Hepatocyte (in vitro differentiated cells): ENCODE data around the gene TTLL10. TPM values are rescaled to one million over a fixed set of nuclear protein-coding genes. Genes with fewer than 3 reads are reported as not detected.

Experiments
- DNase-seq: peaks from one replicate; pipeline ENCODE4 v3.0.0-alpha.2; 2016; ENCODE audit warnings: low spot score
- H2AFZ ChIP-seq: fragments of 200-600 bp; sonication (generic); 2 replicates; pipeline ENCODE4 v1.6.0; 2016; ENCODE audit warnings: antibody characterized with exemption, mild to moderate bottlenecking
- H3K27ac ChIP-seq: fragments of 200-600 bp; sonication (generic); 2 replicates; pipeline ENCODE4 v1.5.1; 2016; ENCODE audit warnings: mild to moderate bottlenecking
- H3K27me3 ChIP-seq: fragments of 200-600 bp; sonication (generic); 2 replicates; pipeline ENCODE4 v1.6.1; 2016
- H3K36me3 ChIP-seq: fragments of 200-600 bp; sonication (generic); replicated peaks from 2 replicates; pipeline ENCODE4 v1.5.1; 2016; ENCODE audit warnings: low read depth; ENCODE audit not compliant: insufficient read depth
- H3K4me1 ChIP-seq: fragments of 200-600 bp; sonication (generic); 2 replicates; pipeline ENCODE4 v1.5.1; 2016; ENCODE audit warnings: mild to moderate bottlenecking, moderate library complexity; ENCODE audit not compliant: insufficient read depth
- H3K4me2 ChIP-seq: fragments of 200-600 bp; sonication (generic); 2 replicates; pipeline ENCODE4 v1.6.0; 2016
- H3K4me3 ChIP-seq: fragments of 200-600 bp; sonication (generic); 2 replicates; pipeline ENCODE4 v1.5.1; 2016; ENCODE audit warnings: mild to moderate bottlenecking
- H3K79me2 ChIP-seq: fragments of 200-600 bp; sonication (generic); 2 replicates; pipeline ENCODE4 v1.6.0; 2017; ENCODE audit warnings: mild to moderate bottlenecking
- H3K9me2 ChIP-seq: fragments of 200-600 bp; sonication (generic); replicated peaks from 2 replicates; pipeline ENCODE4 v1.6.0; 2017; ENCODE audit warnings: mild to moderate bottlenecking; ENCODE audit not compliant: insufficient read depth
- H3K9me3 ChIP-seq: fragments of 200-600 bp; sonication (generic); 2 replicates; pipeline ENCODE4 v1.5.1; 2016; ENCODE audit warnings: low read depth, mild to moderate bottlenecking
- H4K20me1 ChIP-seq: fragments of 200-600 bp; sonication (generic); 2 replicates; pipeline ENCODE4 v1.6.0; 2016; ENCODE audit warnings: mild to moderate bottlenecking; ENCODE audit not compliant: insufficient read depth, poor library complexity, severe bottlenecking
- EZH2 ChIP-seq: fragments of 200-600 bp; sonication (generic); IDR thresholded peaks from 2 replicates; pipeline ENCODE4 v1.6.1; 2016; ENCODE audit warnings: antibody characterized with exemption, mild to moderate bottlenecking, borderline replicate concordance
- EZH2phosphoT487 ChIP-seq: fragments of 200-600 bp; sonication (generic); IDR thresholded peaks from one replicate; pipeline ENCODE4 v1.6.1; 2018; ENCODE audit warnings: antibody characterized with exemption, mild to moderate bottlenecking, low read depth, moderate library complexity; ENCODE audit not compliant: unreplicated experiment, severe bottlenecking
- WGBS: methylation state at CpG from one replicate; pipeline ENCODE4 v1.1.6; 2016; ENCODE audit warnings: low lambda C conversion rate; ENCODE audit errors: missing lambda C conversion rate; 5-methylcytosine and 5-hydroxymethylcytosine counted together
- polyA plus RNA-seq: library from polyadenylated mRNA; unstranded; fragments of >200 nt; fragmentation: Nextera tagmentation; extraction: Ambion mirVana; gene quantifications from 2 replicates; pipeline ENCODE4 v1.2.1, GENCODE V29; 2016
- total RNA-seq: library from RNA; depleted of rRNA; stranded (reverse); fragments of >200 nt; gene quantifications from 2 replicates; pipeline ENCODE4 v1.2.3, GENCODE V29; 2014
- TF ChIP-seq, protein P1 (sequence below): fragments of 200-600 bp; sonication (generic); IDR thresholded peaks from 2 replicates; pipeline ENCODE4 v1.5.1; 2016; ENCODE audit warnings: antibody characterized with exemption, mild to moderate bottlenecking; ENCODE audit not compliant: poor library complexity

TTLL10 gene
- total and polyA plus RNA-seq, 2 experiments from 2014 or later = 0.69 TPM; not detected in 1

DNA sequence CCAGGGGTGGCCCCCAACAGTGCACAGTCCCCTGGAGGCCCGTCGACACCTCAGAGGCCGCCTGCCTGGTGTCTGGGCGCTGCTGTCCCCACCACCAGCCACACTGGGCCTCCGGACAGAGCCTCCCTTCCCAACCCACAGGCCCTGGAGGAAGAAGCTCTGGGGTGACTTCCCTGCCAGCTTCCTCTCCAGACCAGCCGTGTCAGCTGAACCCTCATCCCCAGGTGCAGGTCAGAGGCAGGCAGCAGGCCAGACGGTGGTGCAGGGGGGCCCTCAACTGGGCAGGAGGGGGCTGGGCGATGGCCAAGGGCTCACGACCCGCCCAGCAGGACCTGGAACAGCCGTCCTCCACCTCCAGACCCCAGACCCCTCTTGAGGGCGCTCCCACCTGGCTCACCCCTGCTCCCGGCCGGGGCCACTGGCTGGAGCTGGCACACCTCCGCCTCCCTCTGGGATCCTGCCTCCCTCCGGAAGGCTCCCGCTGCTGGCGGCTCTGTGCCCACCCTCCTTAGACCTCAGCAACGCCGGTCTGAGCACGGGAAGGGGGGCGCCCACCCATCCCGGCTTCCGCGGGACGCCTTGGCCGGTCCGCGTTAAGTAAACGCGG is 32.2 kb downstream of the TTLL10 start:
- no peak overlapping the region for H2AFZ ChIP-seq
- no peaks in the 10 kb centered on the region for H3K9me3 ChIP-seq
- no peaks in the 10 kb centered on the region for H4K20me1 ChIP-seq
- H3K4me3 ChIP-seq = no peak overlapping the region
- peaks cover 23% of the 10 kb centered on the region for H3K27me3 ChIP-seq
- peak overlapping the region; percentile 77 for H3K4me2 ChIP-seq
- DNase-seq = no peak
- H3K79me2 ChIP-seq = no peaks in the 10 kb centered on the region
- H3K36me3 ChIP-seq = no peaks in the 10 kb centered on the region
- TF ChIP-seq, protein P1, sequence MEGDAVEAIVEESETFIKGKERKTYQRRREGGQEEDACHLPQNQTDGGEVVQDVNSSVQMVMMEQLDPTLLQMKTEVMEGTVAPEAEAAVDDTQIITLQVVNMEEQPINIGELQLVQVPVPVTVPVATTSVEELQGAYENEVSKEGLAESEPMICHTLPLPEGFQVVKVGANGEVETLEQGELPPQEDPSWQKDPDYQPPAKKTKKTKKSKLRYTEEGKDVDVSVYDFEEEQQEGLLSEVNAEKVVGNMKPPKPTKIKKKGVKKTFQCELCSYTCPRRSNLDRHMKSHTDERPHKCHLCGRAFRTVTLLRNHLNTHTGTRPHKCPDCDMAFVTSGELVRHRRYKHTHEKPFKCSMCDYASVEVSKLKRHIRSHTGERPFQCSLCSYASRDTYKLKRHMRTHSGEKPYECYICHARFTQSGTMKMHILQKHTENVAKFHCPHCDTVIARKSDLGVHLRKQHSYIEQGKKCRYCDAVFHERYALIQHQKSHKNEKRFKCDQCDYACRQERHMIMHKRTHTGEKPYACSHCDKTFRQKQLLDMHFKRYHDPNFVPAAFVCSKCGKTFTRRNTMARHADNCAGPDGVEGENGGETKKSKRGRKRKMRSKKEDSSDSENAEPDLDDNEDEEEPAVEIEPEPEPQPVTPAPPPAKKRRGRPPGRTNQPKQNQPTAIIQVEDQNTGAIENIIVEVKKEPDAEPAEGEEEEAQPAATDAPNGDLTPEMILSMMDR = no peak
- TF ChIP-seq EZH2 = no peak
- TF ChIP-seq EZH2phosphoT487 = no peak
- H3K4me1 ChIP-seq = peaks cover 17% of the 10 kb centered on the region
- no peak overlapping the region for H3K27ac ChIP-seq
- no peaks in the 10 kb centered on the region for H3K9me2 ChIP-seq
- 42% methylated on average over 27 of the region's 31 CpGs for WGBS

DNA sequence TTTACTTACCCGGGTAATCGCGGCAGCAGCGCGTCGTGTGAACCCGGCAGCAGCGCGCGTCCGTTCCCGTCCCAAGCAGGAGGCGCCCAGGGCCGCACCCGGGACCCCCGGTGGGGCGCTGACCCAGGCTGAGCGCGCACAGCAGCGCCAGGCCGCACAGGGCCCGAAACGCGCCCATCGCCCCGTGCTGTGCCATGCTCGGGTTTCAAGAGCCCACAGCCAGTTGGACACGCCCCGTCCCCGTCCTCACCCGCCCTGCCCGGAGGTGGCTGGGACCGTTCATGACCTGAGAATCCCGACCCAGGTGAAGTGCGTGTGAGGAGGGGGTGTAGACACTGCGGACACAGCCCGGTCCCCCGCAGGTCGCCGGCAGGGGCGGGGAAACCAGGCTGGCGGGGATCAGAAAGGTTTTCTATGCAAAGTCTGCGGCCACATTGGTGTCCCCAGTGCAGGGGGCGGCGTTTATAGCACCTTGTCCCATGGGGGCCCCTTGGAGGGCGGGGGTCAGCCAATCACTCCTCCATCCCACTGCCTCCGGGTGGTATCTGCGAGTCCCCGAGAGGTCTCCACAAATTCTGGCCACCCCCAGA is 32.8 kb downstream of the TTLL10 start, which contains the start of gene TNFRSF18:
Gene TNFRSF18, minus strand, starts transcription at position 217 of the 590 bp plus-strand sequence. Its CDS starts 21 bp downstream, at position 196.
- Histone ChIP-seq H3K27me3 (peaks cover 23% of the 10 kb centered on the region), H3K4me1 (peaks cover 17% of the 10 kb centered on the region), H3K9me2 (no peaks in the 10 kb centered on the region), H3K4me2 (peak within 1 kb of the TSS; percentile 77), H4K20me1 (no peaks in the 10 kb centered on the region), H3K27ac (no peak within 1 kb of the TSS), H2AFZ (peak within 1 kb of the TSS; percentile 19), H3K36me3 (no peaks in the 10 kb centered on the region), H3K79me2 (no peaks in the 10 kb centered on the region), H3K9me3 (no peaks in the 10 kb centered on the region), H3K4me3 (no peak within 1 kb of the TSS)
- DNase-seq = no peak
- TF ChIP-seq, protein P1 = no peak
- 21% methylated on average over 45 of the region's 49 CpGs for WGBS

DNA sequence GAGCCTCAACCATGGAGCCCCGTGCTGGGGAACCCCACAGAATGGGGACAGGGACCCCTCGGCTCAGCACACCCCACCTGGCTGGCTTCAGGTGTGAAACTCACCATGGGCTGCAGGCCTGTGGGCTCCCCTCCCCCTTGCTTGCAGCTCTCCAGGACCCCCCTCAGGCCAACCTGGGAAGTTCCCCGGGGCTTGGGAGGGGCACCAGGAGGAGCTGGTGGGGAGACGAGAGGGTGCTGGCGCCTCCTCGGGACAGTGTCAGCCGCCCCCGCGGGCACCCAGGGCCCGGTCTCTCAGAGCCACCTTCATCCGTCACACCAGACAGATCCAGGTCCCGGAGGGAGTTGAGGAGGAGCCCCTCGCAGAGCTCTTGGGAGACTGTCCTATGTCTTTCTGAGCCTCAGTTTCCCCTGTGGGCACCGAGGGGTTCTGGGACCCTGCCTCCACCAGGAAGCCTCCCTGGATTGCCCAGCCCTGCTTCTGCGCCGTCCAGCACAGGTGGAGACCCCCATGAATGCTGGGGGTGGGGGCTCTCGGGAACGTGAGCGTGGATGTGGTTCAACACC is 33.4 kb downstream of the TTLL10 start:
- no peak for DNase-seq
- no peak overlapping the region for H2AFZ ChIP-seq
- H3K4me1 ChIP-seq = peaks cover 17% of the 10 kb centered on the region
- no peaks in the 10 kb centered on the region for H3K36me3 ChIP-seq
- 82% methylated on average over 19 of the region's 19 CpGs for WGBS
- H3K9me2 ChIP-seq = no peaks in the 10 kb centered on the region
- no peaks in the 10 kb centered on the region for H3K79me2 ChIP-seq
- peak overlapping the region; percentile 77 for H3K4me2 ChIP-seq
- no peak overlapping the region for H3K27ac ChIP-seq
- H4K20me1 ChIP-seq = no peaks in the 10 kb centered on the region
- H3K4me3 ChIP-seq = no peak overlapping the region
- peaks cover 23% of the 10 kb centered on the region for H3K27me3 ChIP-seq
- TF ChIP-seq, protein P1 = no peak
- TF ChIP-seq EZH2phosphoT487 (no peak), EZH2 (no peak)
- no peaks in the 10 kb centered on the region for H3K9me3 ChIP-seq
